NAMALWA (cell line): ENCODE data around the gene PRB4.
"Not testable (repeated sequence)": the region's sequence is repeated elsewhere in the genome, so short reads cannot be mapped to it uniquely, and the experiment has no call there.

Source experiments
- DNase-seq: peaks from one replicate; pipeline ENCODE4 v3.0.0-alpha.2; 2015; ENCODE audit warnings: low spot score

PRB4 gene

GRCh38 chr12:11310336-11310735, at the start of gene PRB4:
Gene PRB4, minus strand, starts transcription at chr12:11310436. Its CDS starts 38 bp downstream, at chr12:11310398.
- DNase-seq = no peak

DNA sequence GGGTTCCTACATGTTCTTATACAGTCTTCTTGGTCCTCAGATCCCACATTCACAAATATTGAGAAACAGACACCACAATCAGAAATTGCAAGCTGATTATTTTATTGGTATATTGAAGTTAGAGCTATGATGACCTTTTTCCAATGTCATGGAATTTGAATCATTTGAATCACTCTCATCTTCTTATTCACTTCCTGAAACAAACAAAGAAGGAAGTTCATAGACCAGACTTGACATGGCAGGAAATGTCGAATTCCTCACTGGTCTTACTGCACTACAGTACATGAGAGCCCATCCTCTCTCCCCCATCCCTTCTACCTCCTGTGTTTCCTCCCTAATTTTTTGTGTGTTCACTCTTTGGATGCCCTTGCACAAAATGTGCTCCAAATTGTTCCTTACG, 41.5 kb upstream of the PRB4 start:
- DNase-seq = not testable (repeated sequence)

GRCh38 chr12:11348439-11348838, 38.2 kb upstream of the PRB4 start:
- DNase-seq = no peak

DNA sequence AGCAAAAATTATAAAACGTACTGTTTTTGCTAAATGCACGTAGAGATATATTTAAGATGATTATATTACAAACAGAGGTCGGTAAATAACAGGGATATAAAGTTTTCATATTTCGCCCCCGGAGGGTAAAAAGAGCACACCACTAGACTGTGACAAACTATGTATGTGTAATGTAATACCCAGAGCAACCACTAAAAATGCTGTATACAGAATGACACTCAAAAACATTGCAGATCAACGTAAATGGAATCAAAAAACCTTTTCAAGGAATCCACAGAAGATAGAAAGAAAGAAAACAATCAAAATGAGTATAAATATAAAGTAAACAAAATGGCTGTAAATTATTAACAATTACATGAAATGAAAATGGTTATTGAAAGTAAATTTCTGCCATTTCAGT, 37.6 kb upstream of the PRB4 start:
- peak; percentile 59 for DNase-seq

- DNase-seq = no peak
Measured at GRCh38 chr12:11344500-11344899, 34.3 kb upstream of the PRB4 start.

DNA sequence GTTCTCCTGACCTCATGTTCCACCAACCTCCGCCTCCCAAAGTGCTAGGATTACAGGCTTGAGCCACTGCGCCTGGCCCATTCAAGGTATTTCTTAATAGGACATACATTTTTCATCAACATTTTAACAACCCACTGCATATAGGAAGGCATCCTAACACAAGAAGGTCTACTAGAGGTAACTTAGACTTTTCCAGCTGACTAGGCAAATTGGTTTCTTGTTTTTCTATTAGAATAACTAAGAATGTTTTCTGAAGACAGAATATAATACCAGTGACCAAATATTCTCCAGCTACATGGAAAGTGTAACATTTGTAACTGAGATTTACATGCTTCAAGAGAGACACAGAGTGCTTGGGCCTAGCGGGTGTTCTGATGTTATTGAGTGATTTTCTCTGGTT, 14.2 kb upstream of the PRB4 start:
- DNase-seq = no peak

DNA sequence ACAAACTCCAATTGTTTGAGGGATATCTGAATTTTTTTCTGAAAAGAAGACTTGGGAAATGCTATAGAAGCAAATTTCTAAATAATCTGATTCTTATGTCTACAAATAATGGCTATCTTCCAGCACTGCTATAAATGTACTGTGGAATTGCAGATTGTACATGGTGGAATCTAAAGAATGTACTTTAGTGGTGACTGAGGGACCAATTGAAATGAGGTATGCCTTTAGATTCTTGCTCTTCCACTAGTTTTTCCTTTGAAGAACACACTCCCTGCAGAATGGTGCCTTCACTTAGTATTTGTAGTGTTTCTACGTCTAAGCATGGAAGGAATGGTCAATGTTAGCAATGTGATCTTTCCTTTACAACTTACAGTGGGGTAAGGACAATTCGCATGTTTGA, 11.7 kb upstream of the PRB4 start:
- no peak for DNase-seq

GRCh38 chr12:11307143-11307542, 3.1 kb downstream of the PRB4 start:
- no peak for DNase-seq

DNA sequence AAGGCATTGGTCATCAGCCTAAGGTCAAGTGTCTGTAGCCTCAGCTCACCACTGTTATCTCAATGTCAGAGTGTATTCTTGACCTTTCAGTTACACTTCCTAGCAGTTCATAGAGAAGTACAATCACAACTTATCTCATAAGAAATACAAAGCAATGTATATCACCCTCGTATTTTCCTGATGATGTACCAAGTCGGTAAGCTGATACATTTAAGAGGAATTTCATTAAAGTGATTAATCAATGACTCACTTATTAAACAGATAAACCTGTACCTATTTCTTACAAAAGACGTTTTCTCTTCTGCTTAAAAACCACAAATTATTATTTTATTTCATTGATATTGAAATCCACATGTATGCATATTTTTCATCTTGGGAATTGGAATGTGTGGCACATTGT, 36.8 kb downstream of the PRB4 start:
- DNase-seq = no peak

- DNase-seq = no peak
Measured at GRCh38 chr12:11269607-11270006, 40.6 kb downstream of the PRB4 start, which contains the start of gene PRB3. Gene PRB3, minus strand, starts transcription at chr12:11269707. Its CDS starts 38 bp downstream, at chr12:11269669.

DNA sequence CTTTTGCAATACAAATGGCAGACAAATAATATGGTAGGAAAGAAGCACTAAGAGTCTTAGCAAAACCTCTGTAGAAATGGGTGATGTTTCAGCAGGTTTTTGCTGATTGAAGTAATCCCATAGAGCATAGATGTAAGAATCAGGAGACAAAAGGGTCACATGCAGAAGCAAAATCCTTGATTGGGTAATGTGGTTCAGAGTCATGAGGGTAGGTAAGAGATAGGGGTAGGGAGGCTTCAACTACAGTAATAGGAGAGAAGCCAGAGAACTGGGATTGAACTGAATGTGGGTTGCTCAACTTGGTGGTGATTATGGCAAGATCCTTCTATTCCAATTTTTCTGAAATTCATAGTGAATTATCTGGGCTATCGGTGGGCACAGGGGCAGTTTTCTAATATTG, 45.7 kb downstream of the PRB4 start:
- no peak for DNase-seq
